Fibroblast of villous mesenchyme (primary cell): ENCODE measurements around the gene SIRT7. TPM values are rescaled to one million over a fixed set of nuclear protein-coding genes. Genes with fewer than 3 reads are reported as not detected.

Source experiments
- DNase-seq: peaks from one replicate; pipeline ENCODE4 v3.0.0-alpha.2; 2010; ENCODE audit warnings: low read depth
- H3K4me3 ChIP-seq: 2 replicates; pipeline ENCODE4 v1.5.1; 2011; ENCODE audit warnings: low read depth, mild to moderate bottlenecking, low read length
- total RNA-seq: library from RNA; depleted of rRNA; stranded (reverse); fragments of >200 nt; gene quantifications from 2 replicates; pipeline ENCODE4 v1.2.3, GENCODE V29; 2012
- TF ChIP-seq, protein P1 (sequence below): IDR thresholded peaks from 2 replicates; pipeline ENCODE4 v1.5.1; 2012; ENCODE audit warnings: low read depth, mild to moderate bottlenecking, low read length; ENCODE audit not compliant: insufficient read depth

SIRT7 gene
- total RNA-seq, 1 donor: 14.7 TPM

DNA sequence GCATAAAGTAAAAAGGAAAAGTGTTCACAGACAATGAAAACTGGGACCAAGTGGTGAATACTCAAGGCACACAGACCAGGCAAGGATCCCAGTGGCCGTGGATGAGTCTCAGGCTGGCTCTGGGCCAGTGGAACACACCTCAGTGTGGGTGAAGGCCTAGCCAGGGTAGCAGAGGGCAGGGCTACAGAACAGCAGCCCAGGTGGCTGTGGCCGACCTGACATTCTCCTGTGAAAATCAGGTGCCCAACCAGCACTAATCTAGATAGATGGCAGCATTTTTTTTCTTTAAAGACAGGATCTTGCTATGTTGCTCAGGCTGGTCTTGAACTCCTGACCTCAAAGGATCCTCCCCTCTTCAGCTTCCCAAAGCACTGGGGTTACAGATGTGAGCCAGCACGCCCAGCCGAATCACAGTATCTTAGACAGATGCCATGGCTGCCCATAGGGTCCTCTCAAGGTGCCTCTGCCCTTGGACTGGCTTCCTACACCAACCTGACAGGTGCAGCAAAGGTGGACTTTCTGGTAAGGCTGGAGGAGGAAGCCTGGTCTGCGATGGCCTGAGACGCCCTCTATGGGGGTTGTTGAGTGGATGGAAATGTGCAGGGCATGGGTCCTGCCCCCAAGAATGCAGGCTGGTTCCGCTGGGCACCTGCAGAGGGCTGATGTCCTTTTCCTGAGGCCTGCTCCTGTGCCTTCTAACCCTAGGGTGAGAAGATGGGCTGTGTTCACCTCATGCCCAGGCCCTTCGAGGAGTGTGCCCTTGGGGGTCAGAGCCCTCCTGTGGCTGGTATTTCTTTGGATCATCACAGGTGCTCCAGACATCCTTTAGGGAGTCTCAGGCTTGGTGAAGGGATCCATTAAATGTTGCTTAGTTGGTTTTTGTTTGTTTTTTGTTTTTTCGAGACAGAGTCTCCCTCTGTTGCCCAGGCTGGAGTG, 53.9 kb downstream of the SIRT7 start:
- TF ChIP-seq, protein P1, sequence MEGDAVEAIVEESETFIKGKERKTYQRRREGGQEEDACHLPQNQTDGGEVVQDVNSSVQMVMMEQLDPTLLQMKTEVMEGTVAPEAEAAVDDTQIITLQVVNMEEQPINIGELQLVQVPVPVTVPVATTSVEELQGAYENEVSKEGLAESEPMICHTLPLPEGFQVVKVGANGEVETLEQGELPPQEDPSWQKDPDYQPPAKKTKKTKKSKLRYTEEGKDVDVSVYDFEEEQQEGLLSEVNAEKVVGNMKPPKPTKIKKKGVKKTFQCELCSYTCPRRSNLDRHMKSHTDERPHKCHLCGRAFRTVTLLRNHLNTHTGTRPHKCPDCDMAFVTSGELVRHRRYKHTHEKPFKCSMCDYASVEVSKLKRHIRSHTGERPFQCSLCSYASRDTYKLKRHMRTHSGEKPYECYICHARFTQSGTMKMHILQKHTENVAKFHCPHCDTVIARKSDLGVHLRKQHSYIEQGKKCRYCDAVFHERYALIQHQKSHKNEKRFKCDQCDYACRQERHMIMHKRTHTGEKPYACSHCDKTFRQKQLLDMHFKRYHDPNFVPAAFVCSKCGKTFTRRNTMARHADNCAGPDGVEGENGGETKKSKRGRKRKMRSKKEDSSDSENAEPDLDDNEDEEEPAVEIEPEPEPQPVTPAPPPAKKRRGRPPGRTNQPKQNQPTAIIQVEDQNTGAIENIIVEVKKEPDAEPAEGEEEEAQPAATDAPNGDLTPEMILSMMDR: no peak
- no peak for DNase-seq
- no peak overlapping the region for H3K4me3 ChIP-seq

DNA sequence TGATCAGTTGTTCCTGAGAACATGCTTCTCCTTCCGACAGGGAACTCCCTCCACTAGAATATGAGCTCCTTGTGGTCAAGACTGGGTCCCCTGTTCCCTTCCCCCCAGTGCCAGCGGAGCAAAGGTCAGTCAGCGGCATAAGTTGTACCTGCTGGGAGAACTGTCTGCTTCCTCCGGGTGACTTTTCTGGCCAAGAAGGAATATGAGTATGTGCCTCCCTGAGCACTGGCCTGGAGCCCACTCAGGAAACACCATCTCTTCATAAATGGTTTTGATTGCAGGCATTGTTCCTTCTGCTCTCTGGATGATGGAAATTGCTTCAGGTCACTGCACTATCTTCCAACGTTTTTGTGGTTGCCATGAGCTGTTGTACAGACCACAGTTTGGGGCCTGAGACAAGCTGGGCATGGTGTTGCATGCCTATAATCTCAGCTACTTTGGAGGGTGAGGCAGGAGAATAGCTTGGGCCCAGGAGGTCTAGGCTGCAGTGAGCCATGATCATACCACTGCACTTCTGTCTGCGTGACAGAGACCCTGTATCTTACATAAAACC, 54.8 kb downstream of the SIRT7 start:
- no peak for DNase-seq
- TF ChIP-seq, protein P1: no peak
- H3K4me3 ChIP-seq: no peak overlapping the region

Other genes starting within 250 kb of the SIRT7 start
- gene ARL16, start 234.4 kb downstream of the SIRT7 start, total RNA-seq: 22.9 and 27.4 TPM in 2 replicates
- gene HGS, start 234.2 kb downstream of the SIRT7 start, total RNA-seq: 75.1 and 94.4 TPM in 2 replicates
- gene MRPL12, start 214.8 kb downstream of the SIRT7 start, total RNA-seq: 12.1 and 12.6 TPM in 2 replicates
- gene SLC25A10, start 205.9 kb downstream of the SIRT7 start, total RNA-seq: 13.8 and 14.2 TPM in 2 replicates
- not detected in 2 replicates for gene GCGR, start 114.0 kb downstream of the SIRT7 start, total RNA-seq
- gene MCRIP1, start 84.9 kb downstream of the SIRT7 start, total RNA-seq: 55.7 and 96.6 TPM in 2 replicates
- not detected in 2 replicates for gene PPP1R27, start 83.1 kb downstream of the SIRT7 start, total RNA-seq
- 735 and 809 TPM in 2 replicates for gene P4HB, start 57.6 kb downstream of the SIRT7 start, total RNA-seq
- 106 and 181 TPM in 2 replicates for gene ARHGDIA, start 46.8 kb downstream of the SIRT7 start, total RNA-seq
- gene ALYREF, start 26.6 kb downstream of the SIRT7 start, total RNA-seq: 120 and 134 TPM in 2 replicates
- gene ANAPC11, start 26.5 kb downstream of the SIRT7 start, total RNA-seq: 101 and 150 TPM in 2 replicates
- 0.43 and 0.64 TPM in 2 replicates for gene NPB, start 15.9 kb downstream of the SIRT7 start, total RNA-seq
- gene PCYT2, start 6.8 kb downstream of the SIRT7 start, total RNA-seq: 70.8 and 73.1 TPM in 2 replicates
- 20.0 and 23.3 TPM in 2 replicates for gene MAFG, start 9.6 kb upstream of the SIRT7 start, total RNA-seq
- 101 and 127 TPM in 2 replicates for gene PYCR1, start 19.1 kb upstream of the SIRT7 start, total RNA-seq
- gene MYADML2, start 29.1 kb upstream of the SIRT7 start, total RNA-seq: not detected in 2 replicates
- under 0.01 TPM in 1 of 2 replicates, not detected in the other for gene NOTUM, start 43.0 kb upstream of the SIRT7 start, total RNA-seq
- 28.5 and 38.7 TPM in 2 replicates for gene ASPSCR1, start 59.5 kb upstream of the SIRT7 start, total RNA-seq
- 30.7 and 33.2 TPM in 2 replicates for gene CENPX, start 104.7 kb upstream of the SIRT7 start, total RNA-seq
- gene LRRC45, start 105.1 kb upstream of the SIRT7 start, total RNA-seq: 12.9 and 13.4 TPM in 2 replicates
- gene RAC3, start 113.5 kb upstream of the SIRT7 start, total RNA-seq: 6.4 and 9.1 TPM in 2 replicates
- gene DCXR, start 119.5 kb upstream of the SIRT7 start, total RNA-seq: 40.6 and 51.9 TPM in 2 replicates
- 39.6 and 47.5 TPM in 2 replicates for gene RFNG, start 133.6 kb upstream of the SIRT7 start, total RNA-seq
- 104 and 109 TPM in 2 replicates for gene GPS1, start 133.7 kb upstream of the SIRT7 start, total RNA-seq
- gene DUS1L, start 147.6 kb upstream of the SIRT7 start, total RNA-seq: 56.1 and 64.4 TPM in 2 replicates
- 274 and 280 TPM in 2 replicates for gene FASN, start 180.1 kb upstream of the SIRT7 start, total RNA-seq